B cell (primary cell): ENCODE data around the gene CDCA7. TPM values are rescaled to one million over a fixed set of nuclear protein-coding genes. Genes with fewer than 3 reads are reported as not detected.

Experiments
- ATAC-seq: fragments of 200-7000 bp; cut with Tn5 transposase; one replicate; pipeline ENCODE4 v1.10.0; 2021; ENCODE audit warnings: low read depth, mild to moderate bottlenecking, moderate number of reproducible peaks, moderate library complexity
- CTCF ChIA-PET: fragments of 350-600 bp; sonication (Branson Sonifier 250); formaldehyde crosslinking; loops from one replicate; lab custom pipeline; 2021; ENCODE audit warnings: antibody characterized with exemption, inconsistent platforms; lab: Charles Lee
- POLR2A ChIA-PET: fragments of 350-600 bp; sonication (Branson Sonifier 250); formaldehyde crosslinking; loops from one replicate; lab custom pipeline; 2021; ENCODE audit warnings: antibody characterized with exemption; lab: Charles Lee
- DNase-seq: peaks from one replicate; pipeline ENCODE4 v3.0.0; 2013
- H2AFZ ChIP-seq: 2 replicates; pipeline ENCODE4 v1.6.1; 2012; ENCODE audit warnings: mild to moderate bottlenecking, low read depth, low read length; ENCODE audit not compliant: insufficient read depth, poor library complexity, severe bottlenecking
- H3K27ac ChIP-seq, 2 donors: 1 replicate in 1 of 2; 2 replicates in 1 of 2; pipeline ENCODE4 v1.5.1; 2012 to 2013; ENCODE audit warnings: low read length in 2 of 2, mild to moderate bottlenecking in 2 of 2, moderate library complexity in 1 of 2
- H3K27me3 ChIP-seq, 4 experiments: fragments of 200-600 bp in 1 of 4; sonication (generic) in 1 of 4; replicated peaks in 1 of 4; 1 replicate in 2 of 4; 2 replicates in 2 of 4; pipeline versions ENCODE4 v1.6.1 to v1.7.0; 2013 to 2016; ENCODE audit warnings: low read length in 3 of 4, mild to moderate bottlenecking in 2 of 4, mixed read lengths in 1 of 4, moderate library complexity in 1 of 4; ENCODE audit not compliant: insufficient read depth in 4 of 4, control insufficient read depth in 3 of 4; ENCODE audit errors: control extremely low read depth in 1 of 4
- H3K36me3 ChIP-seq, 2 experiments: replicated peaks in 1 of 2; 1 replicate in 1 of 2; 2 replicates in 1 of 2; pipeline versions ENCODE4 v1.6.1 to v1.7.1; 2013; ENCODE audit warnings: low read length in 1 of 2; ENCODE audit not compliant: insufficient read depth in 2 of 2, control insufficient read depth in 1 of 2; ENCODE audit errors: control extremely low read depth in 1 of 2, extremely low read depth in 1 of 2
- H3K4me1 ChIP-seq, 2 donors: fragments of 200-600 bp in 1 of 2; sonication (generic) in 1 of 2; 1 replicate in 1 of 2; 2 replicates in 1 of 2; pipeline versions ENCODE4 v1.5.1 to v1.6.1; 2013 to 2017; ENCODE audit warnings: low read length in 2 of 2; ENCODE audit not compliant: control insufficient read depth in 2 of 2, insufficient read depth in 2 of 2
- H3K4me2 ChIP-seq: replicated peaks from 2 replicates; pipeline ENCODE3; 2012; ENCODE audit warnings: mild to moderate bottlenecking, low read depth, low read length; ENCODE audit not compliant: poor library complexity, severe bottlenecking
- H3K4me3 ChIP-seq, 5 experiments: fragments of 200-600 bp in 1 of 5; sonication (generic) in 1 of 5; 1 replicate in 3 of 5; 2 replicates in 2 of 5; pipeline versions ENCODE4 v1.5.1 to v1.7.0; 2011 to 2016; ENCODE audit warnings: low read length in 4 of 5, mild to moderate bottlenecking in 4 of 5, low read depth in 2 of 5, control low read depth in 1 of 5, moderate library complexity in 1 of 5; ENCODE audit not compliant: insufficient read depth in 1 of 5; ENCODE audit errors: control extremely low read depth in 1 of 5, extremely low read depth in 1 of 5
- H3K79me2 ChIP-seq: fragments of 200-600 bp; sonication (generic); one replicate; pipeline ENCODE4 v1.6.0; 2016; ENCODE audit warnings: low read length; ENCODE audit not compliant: control insufficient read depth, insufficient read depth
- H3K9ac ChIP-seq: fragments of 200-600 bp; sonication (generic); 2 replicates; pipeline ENCODE4 v1.6.1; 2017; ENCODE audit warnings: mild to moderate bottlenecking, low read length, moderate library complexity
- H3K9me3 ChIP-seq, 3 donors: one replicate each; pipeline versions ENCODE4 v1.6.1 to v1.7.1; 2013; ENCODE audit warnings: low read length in 2 of 3; ENCODE audit not compliant: control insufficient read depth in 2 of 3, insufficient read depth in 1 of 3; ENCODE audit errors: control extremely low read depth in 1 of 3
- H4K20me1 ChIP-seq: 2 replicates; pipeline ENCODE4 v1.6.0; 2012; ENCODE audit warnings: mild to moderate bottlenecking, low read length; ENCODE audit not compliant: insufficient read depth, control insufficient read depth, poor library complexity, severe bottlenecking
- H3K27ac Mint-ChIP-seq: one replicate; pipeline ENCODE4 v1.8.0; 2021; ENCODE audit warnings: mixed read lengths
- H3K27me3 Mint-ChIP-seq: one replicate; pipeline ENCODE4 v1.8.0; 2021; ENCODE audit warnings: mixed read lengths
- H3K4me1 Mint-ChIP-seq: one replicate; pipeline ENCODE4 v1.8.0; 2021; ENCODE audit warnings: mixed read lengths
- H3K4me3 Mint-ChIP-seq: one replicate; pipeline ENCODE4 v1.8.0; 2021; ENCODE audit warnings: mixed read lengths
- H3K9me3 Mint-ChIP-seq: one replicate; pipeline ENCODE4 v1.8.0; 2022; ENCODE audit warnings: mixed read lengths; ENCODE audit not compliant: insufficient read depth
- EZH2 ChIP-seq: IDR thresholded peaks from 2 replicates; pipeline ENCODE4 v1.6.1; 2012; ENCODE audit warnings: borderline replicate concordance, low read depth, mild to moderate bottlenecking, moderate library complexity, low read length; ENCODE audit not compliant: insufficient read depth, poor library complexity, severe bottlenecking
- WGBS: methylation state at CpG from one replicate; pipeline ENCODE4 v1.1.5; 2013; ENCODE audit warnings: missing lambda C conversion rate; ENCODE audit not compliant: insufficient coverage; 5-methylcytosine and 5-hydroxymethylcytosine counted together
- intact Hi-C: fragments of 100-400 bp; cut with micrococcal nuclease; formaldehyde crosslinking; loops from one replicate; pipeline ENCODE4 v1.10.0; 2022
- polyA plus RNA-seq: library from polyadenylated mRNA; depleted of rRNA; stranded (reverse); fragments of >200 nt; gene quantifications from 2 replicates; pipeline ENCODE4 v1.2.3, GENCODE V29; 2012
- total RNA-seq, 2 donors: library from RNA; stranded (reverse); fragments of 120-200 nt in 1 of 2; gene quantifications; 1 replicate in 1 of 2; 2 replicates in 1 of 2; pipeline versions ENCODE4 v1.2.3 to v1.2.4, GENCODE V29; 2013 to 2022
- TF ChIP-seq, protein P1 (sequence below): fragments of 200-600 bp; IDR thresholded peaks from one replicate; pipeline ENCODE4 v1.8.0; 2022; ENCODE audit warnings: antibody characterized with exemption, mild to moderate bottlenecking

Gene CDCA7
- total and polyA plus RNA-seq, 2 donors (not counting 1 experiment from before 2014, with no cell fraction given): 2.4 to 3.2 TPM

DNA sequence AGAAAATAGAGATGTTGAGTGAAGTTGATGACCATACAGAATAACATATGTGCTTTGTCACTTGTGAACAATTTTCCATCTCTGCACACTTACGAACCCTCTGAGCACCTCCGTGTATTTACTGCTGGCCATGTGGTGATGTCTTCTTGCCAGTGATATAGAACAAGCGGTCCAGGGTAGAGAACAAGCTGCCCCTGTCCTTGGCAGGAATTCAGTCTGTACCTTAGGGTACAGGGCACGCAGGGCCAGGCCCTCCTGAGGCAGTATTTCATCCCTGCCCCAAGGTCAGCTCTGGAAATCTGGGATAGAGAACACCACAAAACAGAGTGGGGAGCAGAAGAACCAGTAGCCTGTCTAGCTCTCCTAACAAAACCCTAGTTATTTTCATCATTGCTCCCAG is 44.6 kb downstream of the CDCA7 start:
- intact Hi-C loops: no loop called here
- no peak overlapping the region for H3K9ac ChIP-seq

DNA sequence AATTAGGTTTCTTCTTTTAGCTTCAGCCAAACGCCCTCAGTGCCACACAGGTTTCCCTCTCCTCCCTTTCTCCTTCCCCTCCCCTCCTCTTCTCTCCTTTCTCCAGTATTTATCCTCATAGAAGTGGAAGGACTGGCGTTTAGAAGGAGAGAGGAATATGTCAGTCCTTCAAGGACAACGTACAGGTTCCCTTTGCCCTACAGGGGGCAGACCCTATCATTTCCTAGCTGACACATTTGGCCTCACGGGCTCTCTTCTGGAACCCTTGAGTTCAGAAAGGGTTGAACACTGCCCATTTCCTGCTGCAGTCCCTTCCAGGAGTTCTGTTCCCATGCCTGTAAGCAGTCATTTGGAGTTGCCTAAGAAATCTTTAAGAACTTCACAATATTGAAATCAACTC is 46.1 kb downstream of the CDCA7 start:
- ATAC-seq (no peak), DNase-seq (peak; percentile 21)
- CTCF ChIA-PET: interaction anchor here (0.5 to 6.4 kb wide), 12 partner anchors 8 to 1354 kb away, joined by 3 to 151 read pairs (median 3); no protein-coding TSS in a partner anchor
- Mint-ChIP-seq H3K27ac (no peak overlapping the region), H3K4me1 (peaks cover 4% of the 10 kb centered on the region), H3K4me3 (no peak overlapping the region), H3K9me3 (no peaks in the 10 kb centered on the region), H3K27me3 (peaks cover 61% of the 10 kb centered on the region)
- H3K27ac ChIP-seq: no peak overlapping the region
- H2AFZ ChIP-seq: no peak overlapping the region
- H3K9me3 ChIP-seq: peaks cover 0 to 2% (median 0%) of the 10 kb centered on the region in 3 donors
- intact Hi-C loops: no loop called here
- H3K4me3 ChIP-seq: no peak overlapping the region
- no peaks in the 10 kb centered on the region for H3K36me3 ChIP-seq
- peaks cover 6 to 8% of the 10 kb centered on the region in 2 donors for H3K4me1 ChIP-seq
- H3K27me3 ChIP-seq: peaks cover 0 to 40% (median 33%) of the 10 kb centered on the region in 4 experiments
- TF ChIP-seq, protein P1, sequence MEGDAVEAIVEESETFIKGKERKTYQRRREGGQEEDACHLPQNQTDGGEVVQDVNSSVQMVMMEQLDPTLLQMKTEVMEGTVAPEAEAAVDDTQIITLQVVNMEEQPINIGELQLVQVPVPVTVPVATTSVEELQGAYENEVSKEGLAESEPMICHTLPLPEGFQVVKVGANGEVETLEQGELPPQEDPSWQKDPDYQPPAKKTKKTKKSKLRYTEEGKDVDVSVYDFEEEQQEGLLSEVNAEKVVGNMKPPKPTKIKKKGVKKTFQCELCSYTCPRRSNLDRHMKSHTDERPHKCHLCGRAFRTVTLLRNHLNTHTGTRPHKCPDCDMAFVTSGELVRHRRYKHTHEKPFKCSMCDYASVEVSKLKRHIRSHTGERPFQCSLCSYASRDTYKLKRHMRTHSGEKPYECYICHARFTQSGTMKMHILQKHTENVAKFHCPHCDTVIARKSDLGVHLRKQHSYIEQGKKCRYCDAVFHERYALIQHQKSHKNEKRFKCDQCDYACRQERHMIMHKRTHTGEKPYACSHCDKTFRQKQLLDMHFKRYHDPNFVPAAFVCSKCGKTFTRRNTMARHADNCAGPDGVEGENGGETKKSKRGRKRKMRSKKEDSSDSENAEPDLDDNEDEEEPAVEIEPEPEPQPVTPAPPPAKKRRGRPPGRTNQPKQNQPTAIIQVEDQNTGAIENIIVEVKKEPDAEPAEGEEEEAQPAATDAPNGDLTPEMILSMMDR: peak; percentile 36
- no peak for TF ChIP-seq EZH2
- POLR2A ChIA-PET: no interaction called here
- 26% methylated on average over 2 of the region's 4 CpGs for WGBS
- no peaks in the 10 kb centered on the region for H4K20me1 ChIP-seq
- no peak overlapping the region for H3K9ac ChIP-seq
- H3K79me2 ChIP-seq: no peaks in the 10 kb centered on the region
- no peak overlapping the region for H3K4me2 ChIP-seq

More for the DNA sequence above, 44.6 kb downstream of the CDCA7 start:
- ChIA-PET POLR2A (no interaction called here), CTCF (interaction anchor here (0.8 to 6.4 kb wide), 3 partner anchors 371 to 942 kb away, joined by 3 to 151 read pairs (median 8); no protein-coding TSS in a partner anchor)
- H3K4me1 ChIP-seq: peaks cover 6 to 8% of the 10 kb centered on the region in 2 donors
- H3K27ac Mint-ChIP-seq: no peak overlapping the region
- no peak overlapping the region for H2AFZ ChIP-seq
- no peak overlapping the region for H3K4me3 ChIP-seq
- no peaks in the 10 kb centered on the region for H3K36me3 ChIP-seq
- ATAC-seq (no peak), DNase-seq (no peak)
- no peaks in the 10 kb centered on the region for H3K79me2 ChIP-seq
- no peak overlapping the region for H3K4me2 ChIP-seq
- no peak overlapping the region for H3K4me3 Mint-ChIP-seq
- H4K20me1 ChIP-seq: no peaks in the 10 kb centered on the region
- TF ChIP-seq EZH2: no peak
- TF ChIP-seq, protein P1: no peak
- peaks cover 0 to 3% (median 0%) of the 10 kb centered on the region in 3 donors for H3K9me3 ChIP-seq
- peaks cover 4% of the 10 kb centered on the region for H3K4me1 Mint-ChIP-seq
- no peaks in the 10 kb centered on the region for H3K9me3 Mint-ChIP-seq
- no peak overlapping the region for H3K27ac ChIP-seq
- H3K27me3 ChIP-seq: peaks cover 0 to 39% (median 36%) of the 10 kb centered on the region in 4 experiments
- WGBS: 87% methylated on average over 3 of the region's 4 CpGs
- peaks cover 54% of the 10 kb centered on the region for H3K27me3 Mint-ChIP-seq
